Neuron (in vitro differentiated cells): ENCODE measurements around the gene CHRNA10.

Experiments used
- H2AFZ ChIP-seq: one replicate; pipeline ENCODE4 v1.6.1; 2013; ENCODE audit warnings: low read depth, mild to moderate bottlenecking, inconsistent platforms, low read length, moderate library complexity
- H3K27me3 ChIP-seq: one replicate; pipeline ENCODE4 v1.6.1; 2013; ENCODE audit warnings: low read length; ENCODE audit not compliant: insufficient read depth
- H3K36me3 ChIP-seq: one replicate; pipeline ENCODE4 v1.6.1; 2013; ENCODE audit warnings: low read length; ENCODE audit not compliant: insufficient read depth
- H3K4me1 ChIP-seq: one replicate; pipeline ENCODE4 v1.6.1; 2013; ENCODE audit warnings: low read length; ENCODE audit not compliant: insufficient read depth
- H3K4me3 ChIP-seq: 2 replicates; pipeline ENCODE4 v1.5.1; 2013; ENCODE audit warnings: mild to moderate bottlenecking, low read length, moderate library complexity
- H3K9me3 ChIP-seq: one replicate; pipeline ENCODE4 v1.6.1; 2013; ENCODE audit warnings: low read length

CHRNA10 gene, protein sequence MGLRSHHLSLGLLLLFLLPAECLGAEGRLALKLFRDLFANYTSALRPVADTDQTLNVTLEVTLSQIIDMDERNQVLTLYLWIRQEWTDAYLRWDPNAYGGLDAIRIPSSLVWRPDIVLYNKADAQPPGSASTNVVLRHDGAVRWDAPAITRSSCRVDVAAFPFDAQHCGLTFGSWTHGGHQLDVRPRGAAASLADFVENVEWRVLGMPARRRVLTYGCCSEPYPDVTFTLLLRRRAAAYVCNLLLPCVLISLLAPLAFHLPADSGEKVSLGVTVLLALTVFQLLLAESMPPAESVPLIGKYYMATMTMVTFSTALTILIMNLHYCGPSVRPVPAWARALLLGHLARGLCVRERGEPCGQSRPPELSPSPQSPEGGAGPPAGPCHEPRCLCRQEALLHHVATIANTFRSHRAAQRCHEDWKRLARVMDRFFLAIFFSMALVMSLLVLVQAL

DNA sequence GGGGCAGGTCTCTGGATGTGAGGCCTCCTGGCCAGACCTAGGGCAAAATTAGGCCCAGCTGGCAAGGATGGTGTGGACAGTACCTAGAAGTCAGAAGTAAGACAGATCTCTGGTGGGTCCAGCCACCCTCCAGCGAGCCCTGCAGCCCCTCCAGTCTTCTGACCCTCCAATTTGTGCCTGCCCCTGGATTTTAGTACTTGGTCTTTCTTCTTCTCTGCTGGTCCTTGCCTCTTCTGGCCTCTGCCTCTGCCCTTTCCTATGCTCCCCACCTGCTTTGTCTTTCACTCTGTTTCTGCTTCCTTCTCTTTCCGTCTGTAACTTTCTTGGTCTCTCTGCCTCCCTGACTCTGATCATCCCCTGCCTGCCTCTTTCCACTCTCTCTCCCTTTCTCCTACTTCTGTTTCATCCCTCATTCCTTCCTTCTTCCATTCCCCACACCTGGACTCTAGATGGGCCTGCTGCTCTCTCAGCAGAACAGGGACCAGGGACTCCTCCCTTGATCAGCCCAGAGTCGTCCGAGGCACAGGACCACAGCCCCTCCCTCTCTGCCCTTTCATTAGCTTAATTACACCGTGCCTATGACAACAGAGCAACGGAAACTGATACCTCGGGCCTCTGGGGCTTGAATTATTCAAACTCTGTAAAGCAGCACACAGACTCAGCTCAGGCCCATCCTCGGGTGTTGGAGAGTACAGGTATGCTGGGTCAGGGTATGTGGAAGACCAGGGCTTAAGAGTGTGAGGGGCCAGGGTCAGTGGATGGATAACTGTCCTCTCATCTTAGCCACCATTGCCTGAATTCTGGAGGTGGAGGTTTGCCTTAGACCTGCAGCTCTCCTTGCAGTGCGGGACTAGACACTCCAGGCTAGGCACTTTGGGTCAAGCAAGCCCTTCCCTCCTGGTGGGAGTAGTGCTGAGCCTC lies at the start of gene CHRNA10:
CHRNA10 (minus strand) TSS at position 51 of the 921 bp plus-strand sequence. CDS start 72 bp downstream, outside the sequence.
- Histone ChIP-seq H3K4me1 (no peaks in the 10 kb centered on the region), H3K36me3 (peaks cover 73% of the 10 kb centered on the region), H3K9me3 (no peaks in the 10 kb centered on the region), H3K4me3 (no peak within 1 kb of the TSS), H3K27me3 (no peaks in the 10 kb centered on the region), H2AFZ (no peak within 1 kb of the TSS)

DNA sequence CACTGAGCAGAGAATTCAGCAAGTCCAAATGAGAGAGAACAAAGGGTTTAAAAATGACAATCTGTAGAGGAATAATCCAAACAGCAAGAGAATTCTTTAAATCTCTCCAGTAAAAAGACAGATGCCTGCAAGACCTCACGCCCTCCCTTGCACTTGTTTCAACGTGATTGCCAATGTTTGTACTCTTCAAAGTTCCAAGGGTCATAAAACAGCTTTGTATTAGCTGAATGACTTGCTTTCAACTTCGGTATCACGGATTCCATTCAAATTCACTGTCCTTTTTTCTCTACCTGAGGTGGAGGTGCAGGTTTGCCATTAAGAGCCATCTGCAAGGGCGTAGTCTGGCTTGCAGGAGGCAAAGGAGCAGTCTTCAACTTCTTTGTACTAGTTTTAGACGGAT lies 41.1 kb upstream of the CHRNA10 start:
- Histone ChIP-seq H3K9me3 (no peaks in the 10 kb centered on the region), H3K36me3 (peaks cover 84% of the 10 kb centered on the region), H3K4me1 (no peaks in the 10 kb centered on the region), H3K4me3 (no peak overlapping the region), H2AFZ (no peak overlapping the region), H3K27me3 (no peaks in the 10 kb centered on the region)

DNA sequence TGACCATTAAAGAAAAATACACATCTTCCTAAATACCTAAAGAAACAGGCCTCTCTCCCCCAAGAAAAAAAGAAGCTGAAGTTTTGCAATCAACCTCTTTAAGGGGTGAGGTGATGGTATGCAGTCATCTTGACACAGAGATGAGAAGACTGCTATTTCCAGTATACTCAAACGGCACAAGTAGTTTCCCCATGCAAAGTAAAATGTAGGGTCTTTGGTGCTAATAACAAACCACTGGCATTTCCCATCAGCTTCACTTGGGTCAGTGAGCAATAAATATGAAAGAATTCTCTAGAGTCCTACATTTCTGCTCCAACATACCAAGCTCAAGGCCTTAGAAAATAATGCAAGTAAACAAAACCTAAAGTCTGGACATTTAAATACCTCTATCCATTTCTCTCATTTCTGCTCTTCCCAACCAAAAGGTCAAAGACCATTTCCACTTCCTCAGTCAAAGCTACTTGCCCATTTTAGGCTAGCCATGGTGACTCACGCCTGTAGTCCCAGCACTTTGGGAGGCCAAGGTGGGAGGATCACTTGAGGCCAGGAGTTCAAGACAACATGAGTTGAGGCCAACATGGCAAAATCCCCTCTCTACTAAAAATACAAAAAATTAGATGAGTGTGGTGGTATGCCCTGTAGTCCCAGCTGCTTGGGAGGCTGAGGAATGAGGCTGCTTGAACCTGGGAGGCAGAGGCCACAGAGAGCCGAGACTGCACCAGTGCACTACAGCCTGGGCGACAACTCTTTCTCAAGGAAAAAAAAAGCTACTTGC lies 39.5 kb upstream of the CHRNA10 start:
- Histone ChIP-seq H3K9me3 (no peaks in the 10 kb centered on the region), H3K4me3 (no peak overlapping the region), H3K27me3 (no peaks in the 10 kb centered on the region), H3K4me1 (no peaks in the 10 kb centered on the region), H3K36me3 (peaks cover 77% of the 10 kb centered on the region), H2AFZ (no peak overlapping the region)

DNA sequence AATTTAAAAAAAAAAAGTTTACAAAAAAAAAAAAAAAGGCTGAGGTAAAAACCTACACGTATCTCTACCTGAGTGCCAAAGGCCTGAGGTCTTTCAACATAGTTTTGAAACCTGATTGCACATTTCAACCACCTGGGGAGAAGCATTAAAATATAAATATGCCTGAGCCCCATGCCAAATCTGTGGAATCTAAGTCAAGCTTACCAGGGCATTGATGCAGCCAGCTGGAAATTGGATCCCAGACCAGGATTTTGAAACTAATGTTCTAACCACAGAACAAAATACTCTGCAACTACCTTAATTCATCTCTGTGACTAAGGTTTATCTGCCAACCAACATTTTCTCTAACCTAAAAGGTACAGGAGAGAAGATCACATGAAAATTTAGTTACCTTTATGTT lies 38.8 kb upstream of the CHRNA10 start:
- H3K4me1 ChIP-seq, result no peaks in the 10 kb centered on the region
- no peak overlapping the region for H3K4me3 ChIP-seq
- H3K27me3 ChIP-seq, result no peaks in the 10 kb centered on the region
- H2AFZ ChIP-seq, result no peak overlapping the region
- peaks cover 78% of the 10 kb centered on the region for H3K36me3 ChIP-seq
- H3K9me3 ChIP-seq, result no peaks in the 10 kb centered on the region

DNA sequence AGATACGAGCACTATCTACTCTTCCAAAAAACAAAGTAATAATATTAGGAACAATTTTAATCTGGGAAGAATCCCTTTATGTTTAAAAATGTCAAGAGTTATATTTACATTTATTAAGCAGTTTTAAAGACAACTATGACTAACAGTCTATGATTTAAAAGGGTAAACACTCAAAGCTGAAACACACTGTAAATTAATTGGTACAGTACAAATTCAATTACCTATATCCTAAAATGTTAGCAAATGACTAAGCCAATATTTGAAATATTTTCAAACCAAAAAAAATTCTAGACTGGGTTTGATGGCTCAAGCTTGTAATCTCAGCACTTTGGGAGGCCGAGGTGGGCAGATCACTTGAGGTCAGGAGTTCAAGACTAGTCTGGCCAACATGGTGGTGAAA lies 36.0 kb upstream of the CHRNA10 start:
- Histone ChIP-seq H2AFZ (no peak overlapping the region), H3K27me3 (no peaks in the 10 kb centered on the region), H3K4me1 (no peaks in the 10 kb centered on the region), H3K9me3 (no peaks in the 10 kb centered on the region), H3K4me3 (no peak overlapping the region), H3K36me3 (peaks cover 79% of the 10 kb centered on the region)

DNA sequence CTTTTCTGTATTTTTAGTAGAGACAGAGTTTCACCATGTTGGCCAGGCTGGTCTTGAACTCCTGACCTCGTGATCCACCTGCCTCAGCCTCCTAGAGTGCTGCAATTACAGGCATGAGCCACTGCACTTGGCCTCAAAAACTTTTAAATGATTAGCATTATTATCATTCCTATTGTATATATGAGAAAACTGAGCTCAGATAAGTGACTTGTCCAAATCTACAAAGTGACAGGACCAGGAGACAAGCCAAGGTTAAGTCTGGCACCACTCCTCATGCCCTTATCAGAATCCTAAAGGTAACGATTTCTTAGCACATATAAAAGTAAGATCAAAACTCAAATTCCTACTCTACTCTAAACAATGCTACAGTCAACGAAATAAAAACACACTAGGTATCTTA lies 32.2 kb upstream of the CHRNA10 start:
- Histone ChIP-seq H3K9me3 (no peaks in the 10 kb centered on the region), H3K27me3 (no peaks in the 10 kb centered on the region), H3K4me1 (no peaks in the 10 kb centered on the region), H2AFZ (no peak overlapping the region), H3K36me3 (peaks cover 80% of the 10 kb centered on the region), H3K4me3 (no peak overlapping the region)

DNA sequence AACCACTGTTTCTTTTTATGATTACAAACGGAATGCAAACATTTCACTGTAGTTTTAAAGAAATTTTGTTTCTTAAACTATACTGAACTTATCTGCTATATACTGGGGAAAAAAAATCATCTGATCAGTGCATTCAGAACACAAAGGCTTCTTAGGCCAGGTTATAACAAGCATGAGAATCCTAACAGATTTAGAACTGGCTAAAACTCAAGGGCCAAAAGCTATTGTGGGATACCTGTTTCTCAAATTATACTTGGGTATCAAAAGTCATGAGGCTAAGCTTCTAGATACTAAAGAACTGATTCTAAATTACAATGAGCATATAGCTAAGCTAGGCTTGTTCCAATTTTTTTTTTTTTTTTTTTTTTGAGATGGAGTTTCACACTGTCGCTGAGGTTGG lies 29.7 kb upstream of the CHRNA10 start:
- no peaks in the 10 kb centered on the region for H3K27me3 ChIP-seq
- no peak overlapping the region for H3K4me3 ChIP-seq
- H3K4me1 ChIP-seq, result no peaks in the 10 kb centered on the region
- H3K36me3 ChIP-seq, result peaks cover 89% of the 10 kb centered on the region
- H2AFZ ChIP-seq, result no peak overlapping the region
- H3K9me3 ChIP-seq, result no peaks in the 10 kb centered on the region

DNA sequence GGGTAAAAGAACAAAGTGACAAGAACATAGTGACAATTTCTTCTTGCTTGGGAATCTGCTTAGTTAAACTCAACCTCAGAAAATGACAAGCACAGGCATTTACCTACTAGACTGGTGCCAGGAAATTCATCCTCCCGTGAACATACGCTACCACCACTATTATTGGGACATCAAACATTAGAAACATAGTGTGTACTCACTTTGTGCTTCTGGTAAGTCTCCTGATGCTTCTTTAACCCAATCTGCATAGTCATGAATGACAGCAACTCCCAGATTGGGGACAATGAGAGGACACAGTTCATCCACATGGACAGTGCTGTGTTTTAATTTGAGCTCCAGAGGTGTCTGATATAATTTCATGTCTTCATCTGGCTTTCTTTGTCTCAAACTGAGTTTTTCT lies 29.2 kb upstream of the CHRNA10 start:
- Histone ChIP-seq H3K4me1 (no peaks in the 10 kb centered on the region), H3K36me3 (peaks cover 90% of the 10 kb centered on the region), H2AFZ (no peak overlapping the region), H3K9me3 (no peaks in the 10 kb centered on the region), H3K27me3 (no peaks in the 10 kb centered on the region), H3K4me3 (no peak overlapping the region)

DNA sequence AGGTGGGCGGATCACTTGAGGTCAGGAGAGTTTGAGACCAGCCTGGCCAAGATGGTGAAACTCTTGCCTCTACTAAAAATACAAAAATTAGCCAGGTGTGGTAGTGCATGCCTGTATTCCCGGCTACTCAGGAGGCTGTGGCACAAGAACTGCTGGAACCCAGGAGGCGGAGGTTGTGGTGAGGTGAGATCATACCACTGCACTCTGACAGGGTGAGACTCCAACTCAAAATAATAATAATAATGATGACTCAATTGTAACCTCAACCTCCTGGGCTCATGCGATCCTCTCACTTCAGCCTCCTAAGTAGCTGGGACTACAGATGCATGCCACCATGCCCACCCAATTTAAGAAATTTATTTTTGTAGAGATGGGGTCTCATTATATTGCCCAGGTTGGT lies 15.6 kb upstream of the CHRNA10 start:
- no peak overlapping the region for H2AFZ ChIP-seq
- no peaks in the 10 kb centered on the region for H3K27me3 ChIP-seq
- H3K4me1 ChIP-seq, result no peaks in the 10 kb centered on the region
- H3K36me3 ChIP-seq, result peaks cover 76% of the 10 kb centered on the region
- no peak overlapping the region for H3K4me3 ChIP-seq
- no peaks in the 10 kb centered on the region for H3K9me3 ChIP-seq

DNA sequence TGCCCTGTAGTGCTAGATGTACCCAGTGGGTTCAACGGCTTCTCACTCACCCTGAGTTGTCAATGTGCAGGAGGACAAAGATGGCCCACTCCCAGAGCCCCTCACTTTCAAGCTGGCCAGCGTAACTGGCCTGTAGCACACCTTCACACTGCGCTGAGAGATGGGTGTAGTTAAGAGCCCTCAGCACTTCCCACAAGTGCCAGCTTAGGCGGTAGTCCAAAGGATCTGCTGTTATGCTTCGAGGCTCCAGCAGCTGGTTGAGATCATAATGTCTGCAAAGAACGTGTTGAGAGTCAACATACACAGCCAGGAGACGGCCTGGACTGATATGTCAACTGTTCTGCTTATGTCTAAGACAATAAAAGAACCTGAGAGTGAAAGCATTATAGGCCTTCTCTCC lies 14.7 kb upstream of the CHRNA10 start:
- no peaks in the 10 kb centered on the region for H3K9me3 ChIP-seq
- no peaks in the 10 kb centered on the region for H3K4me1 ChIP-seq
- H3K27me3 ChIP-seq, result no peaks in the 10 kb centered on the region
- H3K4me3 ChIP-seq, result no peak overlapping the region
- H2AFZ ChIP-seq, result no peak overlapping the region
- peaks cover 76% of the 10 kb centered on the region for H3K36me3 ChIP-seq

DNA sequence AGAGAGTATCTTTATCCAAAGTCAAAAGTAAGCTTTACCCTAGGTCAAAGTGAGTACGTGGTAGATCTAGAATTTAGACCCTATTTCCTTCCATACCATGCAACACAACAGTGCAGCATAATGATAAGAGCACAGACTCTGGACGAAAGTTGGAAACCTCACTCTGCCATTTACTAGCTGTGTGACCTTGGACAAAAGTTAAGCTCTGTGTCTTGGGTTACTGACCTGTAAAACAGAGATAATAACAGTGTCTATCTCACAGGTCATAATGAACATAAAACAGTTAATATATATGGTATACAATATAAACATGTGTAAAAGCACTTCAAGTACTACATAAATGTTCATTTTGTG lies 13.6 kb upstream of the CHRNA10 start:
- Histone ChIP-seq H3K9me3 (no peaks in the 10 kb centered on the region), H3K36me3 (peaks cover 82% of the 10 kb centered on the region), H2AFZ (no peak overlapping the region), H3K4me1 (no peaks in the 10 kb centered on the region), H3K27me3 (no peaks in the 10 kb centered on the region), H3K4me3 (no peak overlapping the region)

DNA sequence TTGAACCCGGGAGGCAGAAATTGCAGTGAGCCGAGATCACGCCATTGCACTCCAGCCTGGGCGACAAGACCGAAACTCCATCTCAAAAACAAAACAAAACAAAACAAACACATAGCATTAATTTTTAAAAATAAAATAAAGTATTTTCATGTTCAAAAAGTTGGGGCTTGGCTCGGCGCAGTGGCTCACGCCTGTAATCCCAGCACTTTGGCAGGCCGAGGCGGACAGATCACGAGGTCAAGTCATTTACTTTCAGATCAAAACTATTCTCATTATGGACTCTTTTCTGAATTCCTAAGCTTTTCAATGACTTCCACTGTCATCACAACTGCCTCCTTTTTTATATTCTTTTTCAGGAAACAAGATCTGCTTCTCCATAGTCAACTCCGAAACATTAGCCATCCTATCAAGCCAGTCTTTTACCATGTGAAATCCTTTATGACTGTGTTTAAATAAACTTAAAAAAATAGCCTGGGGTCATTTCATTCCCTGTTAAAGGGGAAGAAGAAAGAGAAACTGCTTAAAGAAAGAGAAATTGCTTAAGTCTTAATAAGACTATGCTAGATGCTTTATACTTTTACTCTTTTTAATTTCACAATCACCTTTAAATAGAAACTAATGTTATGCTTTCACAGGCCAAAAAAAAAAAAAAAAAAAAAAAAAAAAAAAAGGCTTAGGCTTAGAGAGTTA lies 13.1 kb upstream of the CHRNA10 start:
- Histone ChIP-seq H3K9me3 (no peaks in the 10 kb centered on the region), H3K4me1 (no peaks in the 10 kb centered on the region), H3K27me3 (no peaks in the 10 kb centered on the region), H2AFZ (no peak overlapping the region), H3K36me3 (peaks cover 84% of the 10 kb centered on the region), H3K4me3 (no peak overlapping the region)
